Ishikawa (cell line): ENCODE data around the gene DCC.

Source experiments
- CEBPB ChIP-seq: IDR thresholded peaks from 2 replicates; pipeline ENCODE4 v1.6.1; 2012
- FOXM1 ChIP-seq: IDR thresholded peaks from 2 replicates; pipeline ENCODE4 v1.6.1; 2012; ENCODE audit warnings: low read depth, borderline replicate concordance

- no peak for TF ChIP-seq CEBPB
- no peak for TF ChIP-seq FOXM1
Observed at GRCh38 chr18:52544086-52544485, 204.1 kb downstream of the DCC start.
